Panc1 (cell line): ENCODE results near the gene PTGDR2. TPM values are rescaled to one million over a fixed set of nuclear protein-coding genes. Genes with fewer than 3 reads are reported as not detected.

Experiments used
- ATAC-seq: fragments of 200-7000 bp; cut with Tn5 transposase; 2 replicates; pipeline ENCODE4 v1.9.1; 2020; ENCODE audit warnings: mild to moderate bottlenecking, moderate library complexity
- BruUV-seq: library from RNA; stranded (reverse); fragments of 400-500 nt; replicated peaks from 2 replicates; lab custom pipeline; 2021; lab: Mats Ljungman, UMichigan
- CTCF ChIA-PET: fragments of 300-600 bp; sonication (Branson Sonifier 250); formaldehyde crosslinking; loops from one replicate; lab custom pipeline; 2022; ENCODE audit warnings: antibody characterized with exemption; lab: Charles Lee
- POLR2A ChIA-PET: fragments of 300-600 bp; sonication (Branson Sonifier 250); formaldehyde crosslinking; loops from one replicate; lab custom pipeline; 2022; ENCODE audit warnings: antibody characterized with exemption; lab: Charles Lee
- DNase-seq: peaks from one replicate; pipeline ENCODE4 v3.0.0-alpha.2; 2010; ENCODE audit warnings: low read depth, low spot score
- H3K27ac ChIP-seq: 2 replicates; pipeline ENCODE4 v1.5.1; 2011; ENCODE audit warnings: mild to moderate bottlenecking, low read length, inconsistent platforms
- H3K27me3 ChIP-seq: fragments of 200-500 bp; sonication (Bioruptor generic); 2 replicates; pipeline ENCODE4 v1.6.0; 2014; ENCODE audit warnings: low read length, inconsistent platforms; ENCODE audit not compliant: control insufficient read depth, insufficient read depth
- H3K36me3 ChIP-seq: fragments of 200-500 bp; sonication (Bioruptor generic); 2 replicates; pipeline ENCODE4 v1.5.1; 2014; ENCODE audit warnings: inconsistent platforms, mild to moderate bottlenecking, low read length, moderate library complexity; ENCODE audit not compliant: control insufficient read depth, insufficient read depth
- H3K4me1 ChIP-seq: 2 replicates; pipeline ENCODE4 v1.5.1; 2011; ENCODE audit warnings: inconsistent platforms, mild to moderate bottlenecking, low read length, moderate library complexity; ENCODE audit not compliant: control insufficient read depth, insufficient read depth
- H3K4me3 ChIP-seq, 2 experiments: 2 replicates each; pipeline ENCODE4 v1.5.1; 2011 to 2012; ENCODE audit warnings: low read depth in 2 of 2, low read length in 2 of 2, mild to moderate bottlenecking in 2 of 2, inconsistent platforms in 1 of 2, moderate library complexity in 1 of 2
- H3K9me3 ChIP-seq: fragments of 200-500 bp; sonication (Bioruptor generic); 2 replicates; pipeline ENCODE4 v1.5.1; 2014; ENCODE audit warnings: low read depth, mild to moderate bottlenecking, inconsistent platforms, low read length, moderate library complexity; ENCODE audit not compliant: control insufficient read depth, insufficient read depth
- CTCF ChIP-seq: fragments of 450-650 bp; IDR thresholded peaks from 2 replicates; pipeline ENCODE4 v1.5.1; 2017; ENCODE audit warnings: mild to moderate bottlenecking
- POLR2AphosphoS5 ChIP-seq: IDR thresholded peaks from 2 replicates; pipeline ENCODE4 v1.6.1; 2012; ENCODE audit warnings: mild to moderate bottlenecking, low read depth, low read length, moderate library complexity
- REST ChIP-seq, 2 experiments: IDR thresholded peaks; 2 replicates each; pipeline ENCODE4 v1.6.1; 2011 to 2012; ENCODE audit warnings: low read depth in 2 of 2, control low read depth in 1 of 2, low read length in 1 of 2, mild to moderate bottlenecking in 1 of 2, moderate library complexity in 1 of 2; ENCODE audit not compliant: insufficient read depth in 1 of 2
- SIN3A ChIP-seq: IDR thresholded peaks from 2 replicates; pipeline ENCODE4 v1.6.1; 2012; ENCODE audit warnings: low read depth, mild to moderate bottlenecking, low read length, moderate library complexity, borderline replicate concordance; ENCODE audit not compliant: insufficient read depth
- TCF7L2 ChIP-seq: IDR thresholded peaks from 2 replicates; pipeline ENCODE4 v1.6.1; 2011; ENCODE audit warnings: mild to moderate bottlenecking, low read depth, low read length, inconsistent platforms
- in situ Hi-C: cut with HindIII; loops from 2 replicates; pipeline ENCODE4 v1.10.0; 2016; ENCODE audit warnings: low sequenced_read_pairs, low pct_unique_long_range_greater_than_20kb
- intact Hi-C: fragments of 100-400 bp; cut with micrococcal nuclease; formaldehyde crosslinking; loops from one replicate; pipeline ENCODE4 v1.10.0; 2022; ENCODE audit not compliant: unreplicated experiment
- total RNA-seq: library from RNA; stranded (reverse); gene quantifications from one replicate; pipeline ENCODE4 v1.2.1, GENCODE V29; 2021; ENCODE audit not compliant: unreplicated experiment

Gene PTGDR2
- total RNA-seq, 1 experiment from 2014 or later: not detected

DNA sequence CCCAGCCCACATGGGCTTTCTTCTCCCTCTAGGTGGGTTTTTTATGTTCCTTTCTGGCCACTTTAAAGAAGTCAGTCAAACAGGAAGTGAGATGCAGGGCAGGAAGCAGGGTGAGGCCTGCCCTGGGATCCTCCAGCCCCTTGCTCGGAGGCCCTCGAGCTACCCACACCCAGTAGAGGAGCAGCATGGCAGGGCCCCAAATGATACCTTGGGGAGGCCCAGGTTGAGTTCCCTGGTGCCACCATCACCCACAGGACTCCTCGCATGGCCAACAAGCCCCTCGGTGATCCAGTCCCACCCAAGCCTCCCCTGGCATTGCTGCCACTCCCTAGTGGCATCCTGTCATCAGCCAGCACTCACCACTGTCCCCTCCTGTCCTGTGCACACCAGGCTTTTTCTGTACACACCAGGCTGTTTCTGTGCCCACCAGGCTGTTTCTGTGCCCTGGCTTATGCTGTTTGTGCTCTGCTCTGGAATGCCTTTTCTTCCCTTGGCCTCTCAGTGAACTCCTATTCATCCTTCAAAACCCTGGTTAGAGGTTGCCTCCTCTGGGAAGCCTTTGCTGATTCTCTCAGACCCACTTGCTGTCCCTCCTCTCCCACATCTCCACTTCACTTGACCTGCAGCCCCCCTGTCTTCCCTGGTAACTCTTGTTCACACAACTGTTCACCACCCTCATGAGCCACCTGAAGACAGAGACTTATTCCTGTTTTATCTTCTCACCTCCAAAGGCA is 3.1 kb upstream of the PTGDR2 start:
- ATAC-seq (no peak), DNase-seq (no peak)
- CTCF ChIA-PET: no interaction called here
- in situ Hi-C loops (no loop called here), intact Hi-C loops (no loop called here)
- Histone ChIP-seq H3K4me3 (no peak overlapping the region), H3K27me3 (no peaks in the 10 kb centered on the region), H3K36me3 (no peaks in the 10 kb centered on the region), H3K4me1 (no peaks in the 10 kb centered on the region), H3K9me3 (no peaks in the 10 kb centered on the region), H3K27ac (no peak overlapping the region)
- POLR2A ChIA-PET: no interaction called here
- TF ChIP-seq SIN3A (no peak), REST (IDR thresholded peaks at IDR 0.05; ENCODE audit: insufficient read depth in 1 of 2, low read depth in 2 of 2, low read length in 1 of 2) (no peak), CTCF (no peak), POLR2AphosphoS5 (no peak), TCF7L2 (no peak)
- no TSS peak for BruUV-seq

DNA sequence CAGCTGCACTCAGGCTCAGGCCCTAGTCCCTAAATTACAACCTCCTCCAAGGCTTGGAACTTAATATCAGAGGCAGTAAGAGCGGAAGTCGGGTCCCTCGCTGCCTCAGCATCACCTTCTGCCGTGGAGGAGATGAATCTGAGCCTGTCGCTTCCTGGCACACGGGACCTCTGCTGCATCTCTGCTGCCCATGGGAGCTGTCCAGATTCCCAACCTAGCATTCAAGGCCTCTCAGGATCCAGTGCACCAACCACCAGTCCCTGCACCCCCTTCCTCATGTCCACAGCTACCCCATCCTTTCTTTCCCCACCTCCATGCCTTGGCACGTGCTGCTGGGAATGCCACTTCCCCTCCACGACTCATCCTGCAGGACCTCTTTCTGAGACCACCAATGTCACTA is 2.5 kb upstream of the PTGDR2 start:
- Histone ChIP-seq H3K9me3 (no peaks in the 10 kb centered on the region), H3K27me3 (no peaks in the 10 kb centered on the region), H3K4me1 (no peaks in the 10 kb centered on the region), H3K27ac (no peak overlapping the region), H3K4me3 (no peak overlapping the region), H3K36me3 (no peaks in the 10 kb centered on the region)
- CTCF ChIA-PET: no interaction called here
- intact Hi-C loops (no loop called here), in situ Hi-C loops (no loop called here)
- DNase-seq (no peak), ATAC-seq (no peak)
- BruUV-seq: no TSS peak
- POLR2A ChIA-PET: no interaction called here
- TF ChIP-seq TCF7L2 (no peak), SIN3A (no peak), CTCF (no peak), REST (IDR thresholded peaks at IDR 0.05; ENCODE audit: insufficient read depth in 1 of 2, low read depth in 2 of 2, low read length in 1 of 2) (no peak), POLR2AphosphoS5 (no peak)
